PFSK-1 (cell line): ENCODE measurements around the gene CEP162.

Source experiments
- FOXP2 ChIP-seq: optimal IDR thresholded peaks from 2 replicates; pipeline ENCODE3; 2011; ENCODE audit warnings: borderline replicate concordance, control low read depth, inconsistent platforms; ENCODE audit not compliant: insufficient read depth; ENCODE audit errors: extremely low read length, extremely low read depth
- POLR2AphosphoS5 ChIP-seq: IDR thresholded peaks from 2 replicates; pipeline ENCODE4 v1.6.1; 2012; ENCODE audit warnings: low read depth, mild to moderate bottlenecking, control low read depth, low read length, moderate library complexity
- REST ChIP-seq, 2 experiments: IDR thresholded peaks; 2 replicates each; pipeline versions ENCODE4 v1.6.1 to v1.8.0; 2011 to 2012; ENCODE audit warnings: low read depth in 2 of 2, low read length in 2 of 2, control low read depth in 1 of 2, inconsistent platforms in 1 of 2, mild to moderate bottlenecking in 1 of 2, moderate library complexity in 1 of 2; ENCODE audit not compliant: insufficient read depth in 1 of 2
- SIN3A ChIP-seq: IDR thresholded peaks from 2 replicates; pipeline ENCODE4 v1.6.1; 2012; ENCODE audit warnings: mild to moderate bottlenecking, low read length, moderate library complexity, borderline replicate concordance; ENCODE audit not compliant: insufficient read depth
- TAF1 ChIP-seq: IDR thresholded peaks from 2 replicates; pipeline ENCODE4 v1.6.1; 2012; ENCODE audit warnings: low read length, control low read depth, borderline replicate concordance; ENCODE audit not compliant: insufficient read depth

CEP162 gene

DNA sequence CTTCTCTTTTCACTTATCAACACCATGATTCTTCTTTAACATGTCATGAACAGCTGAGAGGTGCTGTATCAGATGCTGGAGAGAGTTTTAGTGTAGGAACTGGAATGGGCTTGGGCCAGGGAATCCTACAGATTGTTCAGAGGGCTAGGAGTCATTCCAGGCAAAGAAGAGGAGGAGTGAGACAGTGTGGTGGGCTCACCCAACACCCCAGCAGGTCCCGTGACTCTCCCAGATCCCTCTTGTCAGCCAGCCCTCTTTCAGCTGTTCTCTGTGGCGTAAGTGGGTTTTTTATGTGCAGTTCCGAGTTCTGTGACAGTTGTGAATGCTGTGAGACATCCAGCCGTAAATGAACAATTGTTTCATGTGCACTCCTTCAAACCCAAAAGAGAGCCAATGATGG lies 31.4 kb upstream of the CEP162 start:
- TF ChIP-seq FOXP2 (no peak), SIN3A (no peak), POLR2AphosphoS5 (no peak), REST (IDR thresholded peaks at IDR 0.05; ENCODE audit: insufficient read depth in 1 of 2, low read depth in 2 of 2, low read length in 2 of 2) (no peak), TAF1 (no peak)

- TF ChIP-seq TAF1 (no peak), FOXP2 (no peak), REST (IDR thresholded peaks at IDR 0.05; ENCODE audit: insufficient read depth in 1 of 2, low read depth in 2 of 2, low read length in 2 of 2) (no peak), POLR2AphosphoS5 (no peak), SIN3A (no peak)
These were observed 30.8 kb upstream of the CEP162 start for GRCh38 chr6:84258268-84258667.

DNA sequence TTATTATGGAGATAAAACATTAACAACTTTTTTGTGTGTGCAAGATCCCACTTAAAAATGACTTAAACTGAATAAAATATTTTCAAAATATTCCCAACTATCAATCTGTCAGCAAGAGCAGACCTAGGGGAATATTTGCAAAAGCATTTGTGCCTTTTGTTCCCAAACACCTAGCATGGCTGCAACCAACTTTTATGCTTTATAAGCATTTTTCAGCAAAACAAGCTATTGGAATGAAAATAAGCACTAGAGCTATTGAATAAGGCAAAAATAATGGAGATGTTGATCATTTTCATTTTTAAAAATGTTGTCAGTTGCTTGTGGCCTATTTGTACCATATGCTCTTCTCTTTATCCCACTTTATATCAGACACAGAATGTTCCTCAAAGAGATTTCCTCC lies 28.2 kb upstream of the CEP162 start:
- TF ChIP-seq POLR2AphosphoS5 (no peak), SIN3A (no peak), TAF1 (no peak), FOXP2 (no peak), REST (IDR thresholded peaks at IDR 0.05; ENCODE audit: insufficient read depth in 1 of 2, low read depth in 2 of 2, low read length in 2 of 2) (no peak)

DNA sequence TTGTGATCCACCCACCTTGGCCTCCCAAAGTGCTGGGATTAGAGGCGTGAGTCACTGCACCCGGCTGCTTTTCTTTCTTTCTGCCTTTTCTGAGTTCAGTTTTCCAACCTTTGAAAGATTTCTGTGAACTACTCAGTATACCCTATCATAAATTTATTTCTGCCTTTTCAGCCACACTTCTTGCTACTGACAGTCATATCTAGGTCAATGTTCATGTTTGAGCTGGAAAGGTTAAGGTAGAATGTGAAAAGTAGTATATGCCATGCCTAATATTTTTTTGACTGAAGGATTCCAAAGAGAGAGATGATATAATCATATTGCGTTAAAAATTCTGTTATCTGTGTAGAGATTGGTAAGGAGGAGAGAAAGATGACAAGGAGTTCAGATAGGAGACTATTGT lies 25.9 kb upstream of the CEP162 start:
- no peak for TF ChIP-seq FOXP2
- TF ChIP-seq POLR2AphosphoS5 = no peak
- no peak for TF ChIP-seq TAF1
- TF ChIP-seq REST (IDR thresholded peaks at IDR 0.05; ENCODE audit: insufficient read depth in 1 of 2, low read depth in 2 of 2, low read length in 2 of 2) = no peak
- no peak for TF ChIP-seq SIN3A

GRCh38 chr6:84251891-84252539 lies 24.6 kb upstream of the CEP162 start:
- no peak for TF ChIP-seq REST (IDR thresholded peaks at IDR 0.05; ENCODE audit: insufficient read depth in 1 of 2, low read depth in 2 of 2, low read length in 2 of 2)
- TF ChIP-seq TAF1 = no peak
- TF ChIP-seq SIN3A = no peak
- no peak for TF ChIP-seq FOXP2
- no peak for TF ChIP-seq POLR2AphosphoS5
